ENCODE measurements around the gene PYGB. TPM values are rescaled to one million over a fixed set of nuclear protein-coding genes. Genes with fewer than 3 reads are reported as not detected.

Gene PYGB
- total RNA-seq, 4 donors from 2014 or later: 83.2 to 141 (median 94.6) TPM

DNA sequence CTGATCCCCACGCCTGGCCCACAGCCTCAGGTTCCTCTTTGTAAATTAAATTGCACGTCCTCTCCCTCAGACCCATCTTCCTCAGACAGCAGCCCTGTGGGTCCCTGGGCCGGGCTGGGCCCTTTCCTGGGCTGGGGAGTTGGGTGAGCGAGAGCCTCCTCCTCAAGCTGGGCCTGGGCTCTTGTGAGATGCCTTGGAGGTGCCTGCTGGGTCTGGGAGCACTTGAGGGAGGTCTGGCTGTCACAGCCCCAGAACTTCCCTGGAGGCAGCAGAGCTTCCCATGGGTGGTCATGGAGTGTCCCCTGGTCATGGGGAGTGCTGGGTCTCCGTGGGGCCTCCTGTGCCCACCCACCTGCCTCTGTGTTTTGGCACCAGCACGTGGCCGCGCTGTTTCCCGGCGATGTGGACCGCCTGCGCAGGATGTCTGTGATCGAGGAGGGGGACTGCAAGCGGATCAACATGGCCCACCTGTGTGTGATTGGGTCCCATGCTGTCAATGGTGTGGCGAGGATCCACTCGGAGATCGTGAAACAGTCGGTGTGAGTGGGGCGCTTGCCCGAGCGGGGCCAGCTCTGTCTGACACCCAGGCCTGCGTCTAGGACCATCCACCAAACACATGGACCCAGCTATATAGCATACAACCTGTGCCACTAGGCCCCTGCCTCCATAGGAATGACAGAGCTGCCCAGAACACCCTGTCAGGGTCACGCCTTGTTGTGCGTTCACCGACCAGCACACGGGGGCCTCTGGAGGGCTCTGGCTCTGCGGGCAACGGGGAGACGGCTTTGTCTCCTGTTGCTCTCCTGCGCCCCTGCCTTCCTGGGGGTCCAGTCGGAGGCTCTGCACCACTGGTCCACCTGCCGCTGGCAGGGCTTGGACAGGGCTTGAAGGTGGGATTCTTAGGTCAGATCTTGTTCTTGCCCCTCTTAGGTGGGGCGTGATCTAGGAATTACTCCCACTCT, 33.0 kb downstream of the PYGB start:
- peak overlapping the region; percentile 60 to 78 (median 75) for H3K27ac ChIP-seq
- H3K9me3 ChIP-seq: no peaks in the 10 kb centered on the region
- TF ChIP-seq, protein P1, sequence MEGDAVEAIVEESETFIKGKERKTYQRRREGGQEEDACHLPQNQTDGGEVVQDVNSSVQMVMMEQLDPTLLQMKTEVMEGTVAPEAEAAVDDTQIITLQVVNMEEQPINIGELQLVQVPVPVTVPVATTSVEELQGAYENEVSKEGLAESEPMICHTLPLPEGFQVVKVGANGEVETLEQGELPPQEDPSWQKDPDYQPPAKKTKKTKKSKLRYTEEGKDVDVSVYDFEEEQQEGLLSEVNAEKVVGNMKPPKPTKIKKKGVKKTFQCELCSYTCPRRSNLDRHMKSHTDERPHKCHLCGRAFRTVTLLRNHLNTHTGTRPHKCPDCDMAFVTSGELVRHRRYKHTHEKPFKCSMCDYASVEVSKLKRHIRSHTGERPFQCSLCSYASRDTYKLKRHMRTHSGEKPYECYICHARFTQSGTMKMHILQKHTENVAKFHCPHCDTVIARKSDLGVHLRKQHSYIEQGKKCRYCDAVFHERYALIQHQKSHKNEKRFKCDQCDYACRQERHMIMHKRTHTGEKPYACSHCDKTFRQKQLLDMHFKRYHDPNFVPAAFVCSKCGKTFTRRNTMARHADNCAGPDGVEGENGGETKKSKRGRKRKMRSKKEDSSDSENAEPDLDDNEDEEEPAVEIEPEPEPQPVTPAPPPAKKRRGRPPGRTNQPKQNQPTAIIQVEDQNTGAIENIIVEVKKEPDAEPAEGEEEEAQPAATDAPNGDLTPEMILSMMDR (IDR thresholded peaks at IDR 0.05): no peak
- no peak for TF ChIP-seq POLR2A (IDR thresholded peaks at IDR 0.05)
- H3K4me3 ChIP-seq (replicated peaks in 1 of 3): no peak overlapping the region
- H3K27me3 ChIP-seq: no peaks in the 10 kb centered on the region
- intact Hi-C loops (cut with DNase I): no loop called here
- DNase-seq: peak; percentile 1 to 3
- H3K36me3 ChIP-seq: peaks cover 52 to 60% of the 10 kb centered on the region in 2 donors
- peaks cover 0 to 13% of the 10 kb centered on the region in 2 donors for H3K4me1 ChIP-seq
- WGBS, 2 donors: 90 to 94% methylated on average over 23 to 27 of the region's 33 CpGs

DNA sequence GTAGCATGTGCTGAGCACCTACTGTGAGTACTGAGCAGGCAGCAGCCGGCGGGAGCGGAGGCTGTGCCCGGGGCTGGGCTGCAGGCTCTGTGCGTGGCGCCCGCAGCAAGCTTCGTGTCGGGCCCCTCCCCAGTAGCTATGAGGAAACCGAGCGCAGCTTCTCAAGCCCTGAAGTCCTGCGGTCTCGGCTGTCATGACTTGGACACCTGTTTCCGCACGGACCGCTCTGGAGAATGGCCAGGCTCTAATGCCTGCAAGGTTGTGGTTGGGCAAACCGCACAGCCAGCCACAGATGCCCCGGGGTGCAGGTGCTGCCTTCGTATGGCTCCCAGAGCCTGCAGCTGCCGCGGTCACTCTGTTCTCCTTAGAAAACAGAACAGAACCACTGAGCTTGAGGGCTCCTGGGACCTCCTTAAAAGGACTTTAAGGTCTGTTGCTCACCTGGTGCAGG, 33.7 kb downstream of the PYGB start:
- H3K27ac ChIP-seq: no peak overlapping the region
- H3K36me3 ChIP-seq: peaks cover 58 to 67% of the 10 kb centered on the region in 2 donors
- peak; percentile 0 to 4 for DNase-seq

DNA sequence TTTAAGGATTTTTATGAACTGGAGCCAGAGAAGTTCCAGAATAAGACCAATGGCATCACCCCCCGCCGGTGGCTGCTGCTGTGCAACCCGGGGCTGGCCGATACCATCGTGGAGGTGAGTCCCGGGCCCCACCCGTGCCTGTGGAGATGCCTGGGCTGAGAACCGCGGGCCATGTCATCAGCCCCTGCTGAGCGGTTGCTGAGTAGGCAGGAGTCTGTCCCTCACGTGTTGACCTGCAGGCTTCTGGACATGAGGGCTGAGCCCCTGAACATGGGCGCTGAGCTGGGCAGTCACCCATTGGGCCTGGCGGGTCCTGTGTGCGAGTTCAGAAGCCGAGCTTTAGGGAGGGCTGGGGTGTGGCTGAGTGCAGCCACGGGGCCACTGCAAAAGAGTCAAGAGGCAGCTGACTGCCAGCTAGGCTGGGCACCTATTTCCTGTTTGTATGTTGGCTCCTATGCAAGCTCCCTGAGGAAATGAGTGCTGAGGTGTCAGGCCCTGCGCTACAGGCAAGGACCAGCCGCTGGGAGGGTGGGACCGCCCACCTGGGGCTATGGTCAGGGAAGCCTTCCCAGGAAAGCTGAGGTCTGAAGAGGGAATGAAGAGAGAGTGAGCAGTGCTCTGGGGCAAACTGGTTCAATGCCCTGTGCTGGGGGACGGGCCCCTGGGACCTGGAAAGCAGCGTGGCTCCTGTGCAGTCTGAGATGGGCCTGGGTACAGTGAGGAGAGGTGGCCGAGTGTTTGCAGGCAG, 34.3 kb downstream of the PYGB start:
- TF ChIP-seq, protein P1 (IDR thresholded peaks at IDR 0.05): no peak
- TF ChIP-seq POLR2A (IDR thresholded peaks at IDR 0.05): no peak
- H3K36me3 ChIP-seq: peaks cover 60 to 66% of the 10 kb centered on the region in 2 donors
- no peak overlapping the region for H3K4me3 ChIP-seq (replicated peaks in 1 of 3)
- H3K27ac ChIP-seq: no peak overlapping the region
- H3K4me1 ChIP-seq: peaks cover 0 to 13% of the 10 kb centered on the region in 2 donors
- intact Hi-C loops (cut with DNase I): no loop called here
- 93 to 95% methylated on average over 8 to 10 of the region's 22 CpGs for WGBS, 2 donors
- H3K27me3 ChIP-seq: no peaks in the 10 kb centered on the region
- peak; percentile 0 to 2 for DNase-seq
- H3K9me3 ChIP-seq: no peaks in the 10 kb centered on the region

More for the DNA sequence above, 33.7 kb downstream of the PYGB start:
- H3K27me3 ChIP-seq: no peaks in the 10 kb centered on the region
- intact Hi-C loops (cut with DNase I): no loop called here
- peaks cover 0 to 13% of the 10 kb centered on the region in 2 donors for H3K4me1 ChIP-seq
- WGBS, 2 donors: 93 to 94% methylated on average over 15 to 21 of the region's 21 CpGs
- no peak overlapping the region for H3K4me3 ChIP-seq (replicated peaks in 1 of 3)
- TF ChIP-seq, protein P1 (IDR thresholded peaks at IDR 0.05): no peak
- TF ChIP-seq POLR2A (IDR thresholded peaks at IDR 0.05): no peak
- no peaks in the 10 kb centered on the region for H3K9me3 ChIP-seq

DNA sequence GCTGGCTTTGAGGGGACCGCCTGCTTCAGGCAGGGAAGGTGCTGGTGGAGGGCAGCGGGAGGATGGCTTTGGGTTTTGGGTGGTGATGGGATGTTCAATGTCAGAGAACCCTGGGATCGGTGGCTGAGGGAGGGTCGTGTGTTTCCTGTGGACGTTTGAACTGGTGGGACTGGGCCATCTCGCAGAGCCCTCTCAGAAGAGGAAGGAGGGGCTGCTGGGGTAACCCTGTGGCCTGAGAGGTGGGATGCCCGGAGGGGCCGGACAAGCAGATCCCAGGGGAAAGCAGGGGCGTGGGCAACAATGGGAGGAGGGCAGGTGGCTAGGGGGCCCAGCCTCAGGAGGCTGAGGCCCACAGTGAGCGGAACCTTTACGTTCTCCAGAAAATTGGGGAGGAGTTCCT, 34.9 kb downstream of the PYGB start:
- H3K27me3 ChIP-seq: no peaks in the 10 kb centered on the region
- peak in 1 of 2 donors; percentile 1 for DNase-seq
- H3K36me3 ChIP-seq: peaks cover 59 to 62% of the 10 kb centered on the region in 2 donors
- no peak overlapping the region for H3K4me3 ChIP-seq (replicated peaks in 1 of 3)
- WGBS, 2 donors: 92 to 93% methylated on average over 11 of the region's 11 CpGs
- no peak overlapping the region for H3K27ac ChIP-seq
- H3K9me3 ChIP-seq: no peaks in the 10 kb centered on the region
- TF ChIP-seq POLR2A (IDR thresholded peaks at IDR 0.05): no peak
- TF ChIP-seq, protein P1 (IDR thresholded peaks at IDR 0.05): no peak
- H3K4me1 ChIP-seq: peaks cover 0 to 13% of the 10 kb centered on the region in 2 donors
- intact Hi-C loops (cut with DNase I): no loop called here

Data from thyroid gland (tissue), 4 donors.